ENCODE results near the gene STIMATE. TPM values are rescaled to one million over a fixed set of nuclear protein-coding genes. Genes with fewer than 3 reads are reported as not detected.
A peak's percentile ranks its signal among the peaks of the same experiment; 100 is the strongest.

Gene STIMATE
- polyA plus RNA-seq (ENCODE audit: insufficient read length): 7.5 TPM

DNA sequence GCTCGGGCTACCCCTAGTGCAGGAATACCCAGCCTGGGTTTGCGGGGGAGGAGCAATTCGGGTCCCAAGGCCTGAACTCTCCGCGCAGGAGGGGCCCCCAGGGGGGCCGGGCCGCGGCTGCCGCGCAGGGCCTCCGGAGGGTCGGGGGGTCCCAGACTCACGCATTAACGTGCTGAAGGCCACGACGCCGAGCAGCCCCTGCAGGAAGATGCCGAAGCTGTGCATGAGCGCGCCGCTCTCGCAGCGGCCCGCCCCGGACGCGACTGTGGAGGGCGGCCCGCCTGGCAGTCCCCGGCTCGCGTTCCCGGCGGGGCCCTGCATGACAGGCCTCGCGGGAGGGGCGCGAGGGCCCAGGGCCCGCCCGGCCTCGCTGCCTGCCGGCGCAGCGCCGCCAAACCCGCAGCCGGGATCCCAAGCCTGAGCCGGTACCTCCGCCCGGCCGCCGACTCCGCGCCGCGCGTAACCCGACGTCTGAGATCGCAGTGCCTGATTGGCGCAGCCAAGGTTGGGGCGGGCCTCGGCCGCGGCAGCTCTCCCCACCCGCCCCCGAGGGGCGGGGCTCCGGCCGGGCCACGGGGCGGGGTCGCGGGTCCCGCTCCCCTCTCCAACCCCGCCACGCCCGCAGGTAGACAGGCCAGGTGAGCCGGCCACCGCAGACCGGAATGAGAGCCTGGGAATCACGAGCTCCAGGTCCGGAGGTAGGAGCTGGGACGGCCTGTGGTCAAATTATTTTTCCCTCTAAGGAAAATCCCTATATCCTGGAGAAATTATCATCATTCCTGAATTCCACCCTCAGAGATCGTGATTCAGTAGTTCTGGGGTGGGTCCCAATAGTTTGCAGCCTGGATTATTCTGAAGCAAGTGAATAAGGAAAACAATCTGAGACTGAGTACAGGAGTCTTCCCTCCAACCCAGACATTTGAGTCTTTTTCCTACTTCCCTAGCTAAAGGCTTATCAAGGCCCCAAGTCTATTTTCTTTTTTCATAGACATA, at the start of gene STIMATE:
TSS of gene STIMATE (minus strand) at position 419 of the 993 bp plus-strand sequence. CDS start at position 321, 98 bp downstream.
- peak; percentile 88 for DNase-seq

- DNase-seq: no peak
Measured at GRCh38 chr3:52939600-52939999, 42.3 kb upstream of the STIMATE start.

GRCh38 chr3:52934630-52935530, 37.5 kb upstream of the STIMATE start:
- DNase-seq: peak; percentile 53

GRCh38 chr3:52931889-52932288, 34.5 kb upstream of the STIMATE start:
- no peak for DNase-seq

- no peak for DNase-seq
Measured at GRCh38 chr3:52931328-52931727, 34.0 kb upstream of the STIMATE start.

GRCh38 chr3:52930748-52931147, 33.4 kb upstream of the STIMATE start:
- no peak for DNase-seq

DNA sequence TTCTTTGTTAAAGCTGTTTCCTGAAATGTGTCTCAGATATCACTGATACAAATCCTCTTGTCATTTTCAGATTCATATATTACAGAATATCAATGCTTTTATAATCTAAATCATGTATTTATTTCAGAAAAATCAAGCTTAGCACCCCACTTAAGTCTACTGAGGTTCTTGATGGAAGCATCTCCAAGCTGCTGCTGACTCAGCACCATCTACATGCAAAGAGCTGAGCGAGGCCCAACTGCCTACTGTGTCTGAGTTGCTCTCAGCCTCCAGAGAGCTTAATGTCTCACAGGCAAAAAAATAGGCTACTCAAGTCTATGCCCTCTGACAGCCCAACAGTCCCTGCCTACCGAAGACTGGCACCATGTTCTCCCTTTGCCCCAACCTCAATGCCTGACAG, 29.2 kb upstream of the STIMATE start:
- no peak for DNase-seq

GRCh38 chr3:52925405-52926313, 28.3 kb upstream of the STIMATE start:
- DNase-seq: no peak

DNA sequence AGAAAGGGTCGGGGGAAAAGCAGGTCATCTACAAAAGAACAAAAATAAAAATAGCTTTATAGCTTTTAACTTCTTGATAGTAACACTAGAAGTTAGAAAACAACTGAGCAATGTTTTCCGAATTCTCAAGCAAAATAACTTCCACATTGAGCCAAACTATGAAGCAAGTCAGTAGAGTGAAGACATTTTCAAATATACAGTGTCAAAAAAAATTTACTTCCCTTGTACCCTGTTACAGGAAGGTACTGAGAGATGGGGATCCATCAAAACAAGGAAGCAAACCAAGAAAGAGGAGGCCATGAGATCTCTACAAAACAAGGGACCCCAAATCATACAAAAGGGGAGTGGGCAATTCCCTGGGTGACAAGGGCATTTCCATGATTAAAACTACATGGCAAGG, 26.6 kb upstream of the STIMATE start:
- no peak for DNase-seq

- DNase-seq: no peak
Measured at GRCh38 chr3:52920841-52921240, 23.5 kb upstream of the STIMATE start.

DNA sequence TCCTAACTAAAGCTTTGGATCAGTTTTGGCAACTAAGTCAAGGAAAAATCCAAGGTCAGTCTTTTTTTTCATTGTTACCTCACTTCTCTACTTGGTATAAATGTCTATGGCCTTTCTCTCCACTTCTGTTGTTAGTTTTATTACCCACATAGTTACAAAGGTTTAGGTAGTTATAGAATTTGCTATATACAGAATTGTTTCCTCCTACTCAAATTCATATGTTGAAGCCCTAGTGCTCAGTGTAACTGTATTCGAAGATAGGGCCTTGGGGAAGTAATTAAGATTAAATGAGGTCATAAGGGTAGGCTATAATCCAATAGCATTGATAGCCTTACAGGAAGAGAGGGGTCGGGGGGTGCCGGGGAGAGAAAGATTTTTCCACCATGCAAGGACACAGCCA, 19.7 kb upstream of the STIMATE start:
- no peak for DNase-seq

GRCh38 chr3:52915294-52915693, 17.9 kb upstream of the STIMATE start:
- DNase-seq: no peak

DNA sequence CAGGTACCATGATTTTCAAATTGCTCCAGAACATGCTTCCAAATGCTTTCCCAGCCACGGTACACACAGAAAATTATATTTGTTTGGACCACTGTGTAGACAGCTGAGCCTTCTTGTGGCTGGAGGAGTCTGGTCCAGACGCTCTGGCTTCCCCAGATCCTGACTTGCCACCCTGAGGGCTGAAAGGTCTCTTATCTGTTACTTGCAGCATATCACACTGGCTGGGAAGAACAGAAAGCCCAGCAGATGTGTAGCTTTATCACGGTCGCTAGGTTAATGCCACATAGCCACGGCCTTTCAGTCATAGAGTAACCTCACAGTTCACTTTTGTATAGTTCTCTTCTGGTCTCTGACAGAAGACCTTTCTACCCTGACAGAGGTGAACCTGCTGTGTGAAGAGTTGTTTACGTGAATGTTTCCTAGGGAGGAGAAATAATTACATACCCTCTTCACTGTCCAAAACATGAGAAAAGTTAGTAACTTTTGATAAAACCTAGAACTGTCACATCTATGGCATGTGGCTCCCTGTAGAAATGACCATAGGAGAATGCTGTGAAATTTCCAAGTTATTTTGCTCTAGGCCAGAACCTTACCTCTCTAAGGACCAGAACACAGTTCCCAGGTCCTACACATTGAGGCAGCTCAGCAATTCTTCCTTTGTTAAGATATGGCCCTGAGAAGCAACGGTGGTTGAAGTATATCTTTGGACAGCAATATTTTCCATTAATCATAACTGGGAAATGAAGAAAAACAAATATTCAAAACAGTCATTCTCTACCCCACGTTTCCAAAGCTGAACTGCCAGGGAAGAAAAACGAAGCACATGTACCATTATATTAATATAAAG, 15.8 kb upstream of the STIMATE start:
- DNase-seq: no peak

DNA sequence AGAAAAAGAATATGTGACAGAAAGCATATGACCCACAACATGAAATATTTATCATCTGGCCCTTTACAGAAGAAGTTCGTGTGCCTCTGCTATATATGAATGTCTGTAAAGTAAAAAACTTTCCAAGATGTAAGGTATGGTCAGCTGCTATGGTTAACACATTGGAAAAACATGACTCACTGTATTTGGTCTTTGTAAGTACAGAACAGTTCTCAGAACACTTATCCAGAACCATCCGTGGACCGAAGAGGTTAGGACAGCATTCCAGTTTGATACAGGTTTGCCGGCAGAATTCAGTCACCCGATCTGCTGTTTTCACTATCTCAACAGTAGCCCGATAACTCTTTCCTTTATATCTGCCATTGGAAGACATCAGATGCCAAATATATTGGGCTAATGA, 13.5 kb upstream of the STIMATE start:
- no peak for DNase-seq

- no peak for DNase-seq
Measured at GRCh38 chr3:52907497-52907896, 10.1 kb upstream of the STIMATE start.

- DNase-seq: no peak
Measured at GRCh38 chr3:52904552-52904951, 7.2 kb upstream of the STIMATE start.

DNA sequence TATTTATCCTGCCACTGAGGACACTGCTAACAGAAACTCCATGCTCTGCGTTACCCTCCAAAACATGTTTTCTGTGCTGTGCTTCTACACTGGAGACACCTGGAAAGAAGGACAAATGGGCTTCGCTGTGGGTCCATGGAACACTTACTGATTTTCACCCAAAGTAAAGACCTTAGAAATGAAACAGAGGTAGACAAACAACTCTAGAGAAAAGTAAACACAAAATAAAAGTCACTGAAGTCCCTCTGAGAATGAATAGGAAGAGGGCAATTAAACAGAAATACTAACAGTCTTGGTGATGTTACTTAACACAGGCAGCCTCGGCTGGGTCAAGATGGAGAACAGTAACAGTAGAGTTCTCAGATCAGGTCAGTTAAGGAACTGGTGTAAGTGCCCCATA, 6.7 kb upstream of the STIMATE start:
- DNase-seq: no peak

DNA sequence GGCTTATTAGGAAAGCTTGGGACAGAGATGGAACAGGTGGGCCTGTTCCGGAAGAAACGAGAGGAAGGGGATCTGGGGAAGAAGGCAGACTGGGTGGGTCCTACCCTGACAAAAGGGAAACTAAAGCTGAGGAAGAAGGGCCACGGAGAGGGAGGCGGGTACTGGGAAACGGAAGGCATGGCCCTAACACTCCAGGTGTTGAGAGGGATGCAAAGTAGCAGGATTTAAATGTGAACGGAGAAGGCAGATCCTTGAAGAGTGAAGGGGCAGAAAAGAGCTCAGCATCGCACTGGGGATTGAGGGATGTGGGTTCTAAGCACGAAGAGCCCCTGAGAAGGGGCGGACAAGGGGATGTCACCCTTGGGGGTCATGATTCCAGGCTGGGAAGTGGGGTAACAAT, 735 bp downstream of the STIMATE start:
- no peak for DNase-seq

DNA sequence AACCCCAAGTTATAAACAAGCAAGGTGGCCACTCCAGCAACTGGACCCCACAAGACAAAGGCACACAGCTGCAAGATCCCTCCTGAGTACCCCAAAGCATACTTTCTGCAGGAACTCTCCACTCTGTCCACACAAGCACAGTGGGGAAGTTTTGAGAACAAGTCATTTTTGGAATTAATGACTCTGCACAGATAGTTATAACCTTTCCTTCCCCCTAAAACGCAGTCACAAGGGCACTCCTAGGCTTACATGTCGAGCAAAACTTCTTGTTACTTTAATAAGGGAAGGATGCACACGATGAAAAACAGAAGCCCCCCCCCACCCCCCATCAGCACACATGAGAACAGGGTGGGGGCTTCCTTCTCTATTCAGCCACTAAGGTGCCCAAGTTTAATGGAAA, 1.2 kb downstream of the STIMATE start:
- DNase-seq: no peak

DNA sequence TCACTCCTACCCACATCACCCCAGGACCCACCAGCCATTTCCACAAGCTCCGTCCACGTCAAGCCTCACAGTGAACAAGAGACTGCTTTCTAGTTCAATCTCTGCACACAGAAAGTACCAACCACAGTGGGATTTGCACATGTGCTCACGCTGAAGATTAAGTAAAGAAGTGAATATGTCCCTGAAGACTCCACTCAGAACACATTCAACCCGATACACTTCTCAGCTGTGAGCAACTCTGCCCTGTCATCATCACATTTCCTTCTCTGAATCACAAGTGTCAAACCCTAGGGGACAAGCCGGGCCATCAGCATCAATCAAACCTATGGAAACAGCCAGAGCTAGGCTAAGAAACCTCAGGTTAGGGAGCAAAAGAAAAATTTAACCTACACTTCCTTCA, 1.9 kb downstream of the STIMATE start:
- DNase-seq: no peak

- DNase-seq: no peak
Measured at GRCh38 chr3:52894756-52895155, 2.6 kb downstream of the STIMATE start.
